Hepatocyte (in vitro differentiated cells): Measurements from ENCODE around the gene SLC2A13. TPM values are rescaled to one million over a fixed set of nuclear protein-coding genes. Genes with fewer than 3 reads are reported as not detected.

ENCODE experiments used
- DNase-seq: peaks from one replicate; pipeline ENCODE4 v3.0.0-alpha.2; 2016; ENCODE audit warnings: low spot score
- H2AFZ ChIP-seq: fragments of 200-600 bp; sonication (generic); 2 replicates; pipeline ENCODE4 v1.6.0; 2016; ENCODE audit warnings: antibody characterized with exemption, mild to moderate bottlenecking
- H3K27ac ChIP-seq: fragments of 200-600 bp; sonication (generic); 2 replicates; pipeline ENCODE4 v1.5.1; 2016; ENCODE audit warnings: mild to moderate bottlenecking
- H3K27me3 ChIP-seq: fragments of 200-600 bp; sonication (generic); 2 replicates; pipeline ENCODE4 v1.6.1; 2016
- H3K36me3 ChIP-seq: fragments of 200-600 bp; sonication (generic); replicated peaks from 2 replicates; pipeline ENCODE4 v1.5.1; 2016; ENCODE audit warnings: low read depth; ENCODE audit not compliant: insufficient read depth
- H3K4me1 ChIP-seq: fragments of 200-600 bp; sonication (generic); 2 replicates; pipeline ENCODE4 v1.5.1; 2016; ENCODE audit warnings: mild to moderate bottlenecking, moderate library complexity; ENCODE audit not compliant: insufficient read depth
- H3K4me2 ChIP-seq: fragments of 200-600 bp; sonication (generic); 2 replicates; pipeline ENCODE4 v1.6.0; 2016
- H3K4me3 ChIP-seq: fragments of 200-600 bp; sonication (generic); 2 replicates; pipeline ENCODE4 v1.5.1; 2016; ENCODE audit warnings: mild to moderate bottlenecking
- H3K79me2 ChIP-seq: fragments of 200-600 bp; sonication (generic); 2 replicates; pipeline ENCODE4 v1.6.0; 2017; ENCODE audit warnings: mild to moderate bottlenecking
- H3K9me2 ChIP-seq: fragments of 200-600 bp; sonication (generic); replicated peaks from 2 replicates; pipeline ENCODE4 v1.6.0; 2017; ENCODE audit warnings: mild to moderate bottlenecking; ENCODE audit not compliant: insufficient read depth
- H3K9me3 ChIP-seq: fragments of 200-600 bp; sonication (generic); 2 replicates; pipeline ENCODE4 v1.5.1; 2016; ENCODE audit warnings: low read depth, mild to moderate bottlenecking
- H4K20me1 ChIP-seq: fragments of 200-600 bp; sonication (generic); 2 replicates; pipeline ENCODE4 v1.6.0; 2016; ENCODE audit warnings: mild to moderate bottlenecking; ENCODE audit not compliant: insufficient read depth, poor library complexity, severe bottlenecking
- EZH2 ChIP-seq: fragments of 200-600 bp; sonication (generic); IDR thresholded peaks from 2 replicates; pipeline ENCODE4 v1.6.1; 2016; ENCODE audit warnings: antibody characterized with exemption, mild to moderate bottlenecking, borderline replicate concordance
- EZH2phosphoT487 ChIP-seq: fragments of 200-600 bp; sonication (generic); IDR thresholded peaks from one replicate; pipeline ENCODE4 v1.6.1; 2018; ENCODE audit warnings: antibody characterized with exemption, mild to moderate bottlenecking, low read depth, moderate library complexity; ENCODE audit not compliant: unreplicated experiment, severe bottlenecking
- WGBS: methylation state at CpG from one replicate; pipeline ENCODE4 v1.1.6; 2016; ENCODE audit warnings: low lambda C conversion rate; ENCODE audit errors: missing lambda C conversion rate; 5-methylcytosine and 5-hydroxymethylcytosine counted together
- polyA plus RNA-seq: library from polyadenylated mRNA; unstranded; fragments of >200 nt; fragmentation: Nextera tagmentation; extraction: Ambion mirVana; gene quantifications from 2 replicates; pipeline ENCODE4 v1.2.1, GENCODE V29; 2016
- total RNA-seq: library from RNA; depleted of rRNA; stranded (reverse); fragments of >200 nt; gene quantifications from 2 replicates; pipeline ENCODE4 v1.2.3, GENCODE V29; 2014
- TF ChIP-seq, protein P1 (sequence below): fragments of 200-600 bp; sonication (generic); IDR thresholded peaks from 2 replicates; pipeline ENCODE4 v1.5.1; 2016; ENCODE audit warnings: antibody characterized with exemption, mild to moderate bottlenecking; ENCODE audit not compliant: poor library complexity

SLC2A13 gene
- total and polyA plus RNA-seq, 2 experiments from 2014 or later = 12.1 to 21.1 TPM

DNA sequence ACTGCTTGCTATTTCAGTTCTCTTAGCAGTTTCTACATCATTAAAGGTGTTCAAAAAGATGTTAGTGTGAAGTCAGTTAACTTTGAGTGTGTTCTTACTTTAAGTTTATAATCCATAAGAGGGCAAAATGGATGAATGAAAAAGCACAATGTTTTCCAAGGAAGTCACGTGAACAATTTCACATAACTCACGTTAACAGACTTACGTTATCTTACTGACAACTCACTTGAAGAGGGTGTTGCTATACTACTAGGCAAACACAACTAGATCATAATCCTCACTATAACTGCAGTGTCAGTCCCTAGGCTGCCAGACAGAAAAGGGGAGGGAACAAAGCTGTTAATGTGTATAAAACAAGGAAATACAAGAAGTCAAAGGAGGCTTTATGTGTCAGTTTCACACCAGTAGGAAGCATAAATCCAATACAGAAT, 6.4 kb downstream of the SLC2A13 start:
- H3K4me1 ChIP-seq = peaks cover 10% of the 10 kb centered on the region
- TF ChIP-seq EZH2phosphoT487 (no peak), EZH2 (no peak)
- TF ChIP-seq, protein P1, sequence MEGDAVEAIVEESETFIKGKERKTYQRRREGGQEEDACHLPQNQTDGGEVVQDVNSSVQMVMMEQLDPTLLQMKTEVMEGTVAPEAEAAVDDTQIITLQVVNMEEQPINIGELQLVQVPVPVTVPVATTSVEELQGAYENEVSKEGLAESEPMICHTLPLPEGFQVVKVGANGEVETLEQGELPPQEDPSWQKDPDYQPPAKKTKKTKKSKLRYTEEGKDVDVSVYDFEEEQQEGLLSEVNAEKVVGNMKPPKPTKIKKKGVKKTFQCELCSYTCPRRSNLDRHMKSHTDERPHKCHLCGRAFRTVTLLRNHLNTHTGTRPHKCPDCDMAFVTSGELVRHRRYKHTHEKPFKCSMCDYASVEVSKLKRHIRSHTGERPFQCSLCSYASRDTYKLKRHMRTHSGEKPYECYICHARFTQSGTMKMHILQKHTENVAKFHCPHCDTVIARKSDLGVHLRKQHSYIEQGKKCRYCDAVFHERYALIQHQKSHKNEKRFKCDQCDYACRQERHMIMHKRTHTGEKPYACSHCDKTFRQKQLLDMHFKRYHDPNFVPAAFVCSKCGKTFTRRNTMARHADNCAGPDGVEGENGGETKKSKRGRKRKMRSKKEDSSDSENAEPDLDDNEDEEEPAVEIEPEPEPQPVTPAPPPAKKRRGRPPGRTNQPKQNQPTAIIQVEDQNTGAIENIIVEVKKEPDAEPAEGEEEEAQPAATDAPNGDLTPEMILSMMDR = no peak
- H3K36me3 ChIP-seq = no peaks in the 10 kb centered on the region
- no peaks in the 10 kb centered on the region for H3K9me2 ChIP-seq
- peaks cover 70% of the 10 kb centered on the region for H3K79me2 ChIP-seq
- DNase-seq = peak; percentile 69
- no peak overlapping the region for H2AFZ ChIP-seq
- no peak overlapping the region for H3K4me3 ChIP-seq
- H3K4me2 ChIP-seq = peak overlapping the region; percentile 53
- WGBS = 56% methylated on average over 3 of the region's 3 CpGs
- H3K9me3 ChIP-seq = no peaks in the 10 kb centered on the region
- H4K20me1 ChIP-seq = peaks cover 3% of the 10 kb centered on the region
- peak overlapping the region; percentile 46 for H3K27ac ChIP-seq
- no peaks in the 10 kb centered on the region for H3K27me3 ChIP-seq

GRCh38 chr12:40098406-40099145, 7.3 kb downstream of the SLC2A13 start:
- Histone ChIP-seq H3K36me3 (no peaks in the 10 kb centered on the region), H3K27me3 (no peaks in the 10 kb centered on the region), H4K20me1 (no peaks in the 10 kb centered on the region), H3K4me2 (no peak overlapping the region), H3K27ac (peak overlapping the region; percentile 46), H2AFZ (no peak overlapping the region), H3K9me3 (no peaks in the 10 kb centered on the region), H3K4me1 (peaks cover 2% of the 10 kb centered on the region), H3K79me2 (peaks cover 62% of the 10 kb centered on the region), H3K4me3 (no peak overlapping the region), H3K9me2 (no peaks in the 10 kb centered on the region)
- DNase-seq = no peak
- no peak for TF ChIP-seq EZH2phosphoT487
- TF ChIP-seq, protein P1 = no peak
- no peak for TF ChIP-seq EZH2
- 97% methylated on average over 11 of the region's 11 CpGs for WGBS

DNA sequence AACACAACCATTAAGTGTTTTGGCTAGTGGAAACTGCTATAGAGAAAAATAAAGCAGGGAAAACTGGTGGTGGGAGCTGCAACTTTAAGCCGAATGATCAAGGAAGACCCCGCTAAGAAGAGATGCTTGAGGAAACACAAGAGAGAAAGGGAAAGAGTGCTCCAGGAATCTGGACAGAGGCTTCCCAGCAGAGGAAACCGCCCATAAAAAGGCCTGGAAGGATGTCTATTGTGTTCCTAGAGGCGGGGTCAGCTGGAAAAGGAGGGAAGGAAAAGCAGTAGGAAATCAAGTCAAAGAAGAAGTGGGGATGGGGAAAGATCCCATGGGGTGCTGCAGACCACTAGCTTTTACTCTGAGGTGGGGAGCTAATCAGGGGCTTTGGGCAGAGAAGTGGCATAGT, 12.4 kb downstream of the SLC2A13 start:
- H2AFZ ChIP-seq = no peak overlapping the region
- peaks cover 25% of the 10 kb centered on the region for H3K79me2 ChIP-seq
- no peaks in the 10 kb centered on the region for H3K4me1 ChIP-seq
- 96% methylated on average over 4 of the region's 4 CpGs for WGBS
- no peak overlapping the region for H3K27ac ChIP-seq
- H3K4me2 ChIP-seq = no peak overlapping the region
- H3K4me3 ChIP-seq = no peak overlapping the region
- H3K9me3 ChIP-seq = no peaks in the 10 kb centered on the region
- no peak for TF ChIP-seq EZH2phosphoT487
- no peaks in the 10 kb centered on the region for H3K9me2 ChIP-seq
- no peaks in the 10 kb centered on the region for H4K20me1 ChIP-seq
- H3K27me3 ChIP-seq = no peaks in the 10 kb centered on the region
- DNase-seq = no peak
- no peaks in the 10 kb centered on the region for H3K36me3 ChIP-seq

GRCh38 chr12:40086471-40086870, 19.4 kb downstream of the SLC2A13 start:
- TF ChIP-seq EZH2 (no peak), EZH2phosphoT487 (no peak)
- TF ChIP-seq, protein P1 = no peak
- Histone ChIP-seq H3K79me2 (peaks cover 4% of the 10 kb centered on the region), H3K9me2 (no peaks in the 10 kb centered on the region), H3K4me2 (no peak overlapping the region), H3K36me3 (no peaks in the 10 kb centered on the region), H3K9me3 (no peaks in the 10 kb centered on the region), H3K27me3 (no peaks in the 10 kb centered on the region), H3K4me3 (no peak overlapping the region), H3K27ac (no peak overlapping the region), H2AFZ (no peak overlapping the region), H4K20me1 (no peaks in the 10 kb centered on the region), H3K4me1 (no peaks in the 10 kb centered on the region)
- no peak for DNase-seq
- 95% methylated on average over 4 of the region's 4 CpGs for WGBS
